HG03457 (cell line): Measurements from ENCODE around the gene FILIP1.

Experiments used
- ATAC-seq: cut with Tn5 transposase; IDR thresholded peaks from one replicate; pipeline ENCODE4 v1.9.1; 2021; ENCODE audit warnings: moderate number of reproducible peaks; ENCODE audit not compliant: unreplicated experiment

The FILIP1 gene

GRCh38 chr6:75492386-75493153 is 1.0 kb downstream of the FILIP1 start:
- no peak for ATAC-seq

DNA sequence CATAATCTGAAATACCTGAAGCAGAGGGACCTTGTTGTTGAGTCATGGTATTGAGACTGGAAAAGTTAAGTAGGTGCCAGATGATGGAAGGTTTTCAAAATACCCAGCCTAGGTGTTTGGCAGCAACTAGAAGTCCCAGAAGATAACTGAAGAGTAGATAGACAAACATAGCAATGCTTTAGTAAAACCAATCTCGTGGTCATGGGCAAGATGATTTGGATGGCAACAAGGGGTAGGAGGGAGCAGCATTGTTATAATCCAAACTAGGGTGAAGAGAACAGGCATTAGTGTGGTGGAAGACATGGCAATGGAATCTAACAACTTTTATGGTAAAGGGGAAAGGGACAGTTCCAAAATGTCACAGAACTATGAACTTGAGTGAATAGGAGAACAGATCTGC is 2.3 kb downstream of the FILIP1 start:
- no peak for ATAC-seq

DNA sequence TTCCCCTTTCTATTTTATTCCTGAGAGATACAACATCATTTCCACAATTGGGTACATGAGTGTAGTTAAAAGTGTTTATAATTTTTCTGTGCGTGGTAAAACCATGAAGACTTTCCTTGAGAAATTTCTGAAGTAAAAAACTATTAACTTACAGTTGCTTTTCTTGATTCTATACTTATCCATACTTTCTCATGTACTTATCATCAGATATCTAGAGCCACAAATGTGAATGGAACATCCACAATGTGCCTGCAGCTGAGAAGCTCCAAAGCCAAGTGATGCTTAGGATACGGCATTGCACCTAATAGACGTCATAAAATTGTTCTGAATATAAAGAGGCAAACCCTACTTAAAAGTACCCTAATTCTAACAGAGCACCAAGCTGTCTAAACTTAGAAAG is 2.9 kb downstream of the FILIP1 start:
- no peak for ATAC-seq

DNA sequence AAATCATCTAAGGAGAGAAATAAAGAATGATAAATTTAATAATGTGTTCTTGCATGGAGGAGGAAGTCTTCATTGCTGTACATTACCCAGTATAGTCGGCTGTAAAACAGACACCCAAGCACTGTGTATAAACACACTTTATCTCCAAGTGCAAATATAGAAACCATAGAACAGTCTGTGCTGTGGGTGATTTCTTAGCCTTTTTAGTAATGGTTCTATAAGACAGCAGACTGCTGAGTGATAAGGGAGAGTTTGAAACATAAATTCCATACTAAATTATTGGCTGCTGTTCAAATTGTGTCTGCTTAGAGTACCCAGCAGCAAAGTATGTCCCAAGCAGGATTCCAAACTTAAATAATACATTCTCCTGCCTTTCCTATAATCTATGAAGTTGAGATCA is 4.6 kb downstream of the FILIP1 start:
- no peak for ATAC-seq

GRCh38 chr6:75488033-75488432 is 5.6 kb downstream of the FILIP1 start:
- ATAC-seq: no peak

GRCh38 chr6:75486850-75487518 is 6.6 kb downstream of the FILIP1 start:
- ATAC-seq: no peak

DNA sequence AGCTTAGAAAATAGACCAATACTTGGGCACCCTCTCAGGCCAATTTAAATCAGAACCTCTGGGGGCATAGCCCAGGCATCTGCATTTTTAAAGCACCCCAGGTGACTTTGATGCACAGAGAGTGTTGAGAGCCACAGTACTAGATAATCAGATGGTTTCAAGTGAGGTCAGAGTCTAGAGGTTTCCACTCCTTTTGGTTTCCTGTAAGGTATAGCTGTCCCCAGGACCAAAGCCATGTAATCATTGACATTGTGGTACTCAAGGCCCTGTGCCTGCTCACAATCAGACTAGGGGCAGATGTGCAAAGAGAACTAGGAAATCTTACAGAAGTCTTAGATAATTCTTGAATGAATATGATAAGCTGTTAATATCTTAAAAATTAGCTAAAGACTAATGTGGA is 9.1 kb downstream of the FILIP1 start:
- peak; percentile 99 for ATAC-seq

- no peak for ATAC-seq
Observed at GRCh38 chr6:75483136-75483952, 10.3 kb downstream of the FILIP1 start.

DNA sequence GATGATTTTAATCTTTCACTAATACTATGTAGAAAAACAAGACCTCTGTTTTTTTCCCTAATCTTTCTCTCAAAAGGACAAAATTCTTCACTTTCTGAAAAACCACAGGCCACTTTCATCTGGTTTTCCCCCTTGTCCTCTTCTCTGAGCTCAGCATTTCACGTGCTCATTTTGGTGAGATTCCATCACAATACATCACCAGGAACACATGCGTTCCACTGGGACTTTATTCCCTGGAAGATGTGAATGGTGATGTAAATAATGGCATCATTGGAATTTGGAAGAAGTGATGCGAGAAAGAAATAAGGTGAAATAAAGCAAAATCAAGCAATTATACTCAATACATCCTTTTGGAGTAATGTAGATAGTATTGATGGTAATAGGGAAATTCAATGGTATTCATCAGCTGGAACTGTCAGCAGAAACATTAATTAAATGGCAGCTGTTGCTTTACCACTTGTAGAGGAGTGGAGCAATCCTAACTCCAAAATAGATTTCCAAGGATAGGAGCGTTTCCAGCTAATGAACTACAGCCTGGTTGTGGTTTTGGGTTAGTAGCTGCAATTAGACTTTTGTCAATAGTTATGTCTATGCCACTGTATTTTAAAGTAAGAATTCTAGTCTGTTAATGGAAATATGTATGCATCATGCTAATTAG is 11.5 kb downstream of the FILIP1 start:
- ATAC-seq: no peak

DNA sequence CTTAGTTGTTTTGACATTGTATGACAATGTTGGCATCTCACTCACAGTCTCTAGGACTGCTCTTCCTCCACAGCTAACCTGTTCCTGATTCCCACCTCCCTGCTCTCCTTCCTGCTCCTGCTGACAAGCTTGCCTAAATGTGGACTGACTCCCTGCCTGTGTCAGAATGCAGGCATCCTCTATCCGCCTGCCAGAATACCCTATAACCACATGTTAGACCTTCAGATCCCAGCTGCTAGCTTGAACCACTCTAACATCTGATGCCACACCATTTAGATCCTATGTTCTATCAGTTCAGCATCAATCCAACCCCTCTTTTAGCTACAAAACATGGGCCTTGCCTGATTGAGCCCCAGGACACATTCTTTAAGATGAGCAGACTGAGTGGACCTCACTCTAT is 12.2 kb downstream of the FILIP1 start:
- no peak for ATAC-seq

DNA sequence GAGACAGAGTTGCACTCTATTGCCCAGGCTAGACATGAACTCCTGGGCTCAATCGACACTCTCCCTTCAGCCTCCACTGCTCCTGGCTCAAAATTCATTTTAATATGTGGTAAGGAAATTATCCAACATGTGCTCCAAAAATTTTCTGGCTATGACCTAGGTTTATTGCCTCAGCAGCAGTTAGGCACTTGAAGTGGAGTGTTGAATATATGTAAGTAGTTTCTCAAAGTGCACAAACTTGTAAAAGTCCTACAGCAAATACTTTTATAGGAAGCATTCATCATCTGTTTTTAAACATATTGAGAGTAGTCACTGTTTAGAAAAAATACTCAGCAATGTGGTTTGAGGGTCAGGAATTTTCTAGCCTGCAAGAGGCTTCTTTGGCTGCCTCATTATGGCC is 13.2 kb downstream of the FILIP1 start:
- no peak for ATAC-seq

GRCh38 chr6:75479712-75480111 is 13.9 kb downstream of the FILIP1 start:
- no peak for ATAC-seq

GRCh38 chr6:75478929-75479328 is 14.7 kb downstream of the FILIP1 start:
- ATAC-seq: no peak

- no peak for ATAC-seq
Observed at GRCh38 chr6:75472885-75473284, 20.7 kb downstream of the FILIP1 start.

DNA sequence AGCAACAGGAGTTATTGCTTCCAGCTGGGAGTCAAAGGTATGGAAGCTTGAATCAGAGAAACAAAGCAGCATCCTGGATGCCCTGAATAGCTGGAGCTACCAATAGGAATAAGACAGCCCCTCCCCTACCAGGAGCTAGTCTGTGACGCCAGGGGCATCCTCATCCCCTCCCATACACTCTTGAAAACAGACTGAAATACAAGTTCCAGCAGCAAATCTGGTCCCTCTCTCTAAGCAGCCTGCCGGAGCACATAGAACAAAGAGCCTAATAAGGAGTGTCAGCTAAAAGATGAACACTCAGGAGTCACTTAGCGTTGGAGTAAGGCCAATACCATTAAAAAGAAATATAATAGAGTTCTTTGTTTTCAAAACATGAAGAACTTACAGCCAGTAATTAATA is 25.6 kb downstream of the FILIP1 start:
- ATAC-seq: no peak

GRCh38 chr6:75467284-75467683 is 26.3 kb downstream of the FILIP1 start:
- ATAC-seq: no peak

DNA sequence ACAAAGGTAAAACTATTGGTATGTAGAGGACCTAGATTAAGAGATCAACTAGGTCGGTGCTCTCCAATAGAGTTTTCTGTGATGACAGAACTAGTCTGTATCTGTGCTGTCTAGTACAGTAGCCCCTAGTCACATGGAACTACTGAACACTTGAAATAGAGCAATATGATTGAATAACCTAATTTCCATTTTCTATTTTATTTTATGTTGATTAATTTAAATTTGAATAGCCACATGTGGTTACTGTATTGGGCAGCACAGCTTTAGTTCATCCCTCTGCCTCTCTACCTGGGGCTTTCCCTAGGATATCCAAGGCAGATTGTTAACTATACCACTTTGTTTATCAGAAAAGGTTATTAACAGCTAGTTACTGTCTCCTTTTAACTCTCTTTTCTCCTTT is 27.0 kb downstream of the FILIP1 start:
- ATAC-seq: no peak

- no peak for ATAC-seq
Observed at GRCh38 chr6:75463908-75464307, 29.7 kb downstream of the FILIP1 start.

- no peak for ATAC-seq
Observed at GRCh38 chr6:75463061-75463460, 30.5 kb downstream of the FILIP1 start.

GRCh38 chr6:75460681-75461080 is 32.9 kb downstream of the FILIP1 start:
- ATAC-seq: no peak

DNA sequence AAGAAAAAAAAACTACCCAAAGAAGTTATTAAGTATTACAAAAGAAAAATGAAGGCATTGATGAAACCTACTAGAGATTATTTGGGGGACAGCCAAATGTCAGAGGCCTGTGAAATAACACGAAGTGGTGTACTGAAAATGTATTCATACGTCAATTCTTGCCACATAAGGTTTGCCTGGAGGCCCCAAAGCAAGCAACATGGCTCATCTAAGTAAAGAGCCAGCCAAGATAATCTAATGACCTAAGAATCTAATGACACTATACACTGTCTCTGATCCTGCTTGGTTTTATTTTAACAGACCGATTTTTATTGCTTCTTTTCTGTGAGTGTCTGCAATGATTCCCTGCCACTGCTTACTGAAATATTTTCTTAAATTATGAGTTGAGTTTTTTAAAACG is 34.7 kb downstream of the FILIP1 start:
- ATAC-seq: no peak
